ENCODE results near the gene MACROD2.
A peak's percentile ranks its signal among the peaks of the same experiment; 100 is the strongest.

Gene MACROD2

GRCh38 chr20:14890713-14891112 is 895.4 kb downstream of the MACROD2 start:
- TF ChIP-seq CTCF (IDR thresholded peaks at IDR 0.05; ENCODE audit: extremely low read depth, missing control alignments) = no peak
- DNase-seq (ENCODE audit: low spot score) = no peak

GRCh38 chr20:14892782-14893181 is 897.5 kb downstream of the MACROD2 start:
- no peak for DNase-seq (ENCODE audit: low spot score)

GRCh38 chr20:14896569-14896968 is 901.3 kb downstream of the MACROD2 start:
- no peak for TF ChIP-seq CTCF (IDR thresholded peaks at IDR 0.05; ENCODE audit: extremely low read depth, missing control alignments)
- DNase-seq (ENCODE audit: low spot score) = no peak

More at GRCh38 chr20:14892782-14893181, 897.5 kb downstream of the MACROD2 start:
- no peak for TF ChIP-seq CTCF (IDR thresholded peaks at IDR 0.05; ENCODE audit: extremely low read depth, missing control alignments)

GRCh38 chr20:14897608-14898007 is 902.3 kb downstream of the MACROD2 start:
- TF ChIP-seq CTCF (IDR thresholded peaks at IDR 0.05; ENCODE audit: extremely low read depth, missing control alignments) = no peak
- DNase-seq (ENCODE audit: low spot score) = no peak

- no peak for TF ChIP-seq CTCF (IDR thresholded peaks at IDR 0.05; ENCODE audit: extremely low read depth, missing control alignments)
- DNase-seq (ENCODE audit: low spot score) = peak; percentile 11
Measured at GRCh38 chr20:14902432-14903089, 907.2 kb downstream of the MACROD2 start.

- no peak for TF ChIP-seq CTCF (IDR thresholded peaks at IDR 0.05; ENCODE audit: extremely low read depth, missing control alignments)
- no peak for DNase-seq (ENCODE audit: low spot score)
Measured at GRCh38 chr20:14906908-14907434, 911.7 kb downstream of the MACROD2 start.

GRCh38 chr20:14910126-14910525 is 914.8 kb downstream of the MACROD2 start:
- DNase-seq (ENCODE audit: low spot score) = no peak
- TF ChIP-seq CTCF (IDR thresholded peaks at IDR 0.05; ENCODE audit: extremely low read depth, missing control alignments) = no peak
